ENCODE results near the gene BOK. TPM values are rescaled to one million over a fixed set of nuclear protein-coding genes. Genes with fewer than 3 reads are reported as not detected.

The BOK gene
- total RNA-seq, 1 experiment from 2014 or later, result 18.6 TPM

- ChIA-PET CTCF (no interaction called here), POLR2A (no interaction called here)
- no peak overlapping the region for H3K4me3 ChIP-seq (ENCODE audit: low read depth, low read length)
- no peaks in the 10 kb centered on the region for H3K27me3 Mint-ChIP-seq (ENCODE audit: insufficient read depth, unreplicated experiment)
- peaks cover 31% of the 10 kb centered on the region for H3K36me3 Mint-ChIP-seq (ENCODE audit: insufficient read depth, unreplicated experiment)
- no peak for DNase-seq
- H3K36me3 ChIP-seq (ENCODE audit: control insufficient read depth, insufficient read depth, low read length), result no peaks in the 10 kb centered on the region
- intact Hi-C loops (cut with micrococcal nuclease; ENCODE audit: unreplicated experiment), result no loop called here
- no peaks in the 10 kb centered on the region for H3K9me3 Mint-ChIP-seq (ENCODE audit: unreplicated experiment)
- H3K27ac Mint-ChIP-seq (ENCODE audit: unreplicated experiment), result no peak overlapping the region
- no peaks in the 10 kb centered on the region for H3K27me3 ChIP-seq (replicated peaks; ENCODE audit: control insufficient read depth, insufficient read depth, low read length)
- no peak overlapping the region for H3K4me3 Mint-ChIP-seq (ENCODE audit: unreplicated experiment)
- no peaks in the 10 kb centered on the region for H3K9me3 ChIP-seq
- no peaks in the 10 kb centered on the region for H3K4me1 ChIP-seq
- no peak for TF ChIP-seq CTCF (IDR thresholded peaks at IDR 0.05; ENCODE audit: insufficient read depth in 1 of 2, low read depth in 1 of 2, low read length in 1 of 2, severe bottlenecking in 1 of 2, unreplicated experiment in 1 of 2)
- BruUV-seq (replicated peaks), result no TSS peak
- no peaks in the 10 kb centered on the region for H3K4me1 Mint-ChIP-seq (ENCODE audit: low read depth, unreplicated experiment)
Observed at GRCh38 chr2:241618296-241618805, 59.8 kb downstream of the BOK start.

GRCh38 chr2:241618829-241619228 is 60.3 kb downstream of the BOK start:
- BruUV-seq (replicated peaks), result no TSS peak
- no peak for TF ChIP-seq CTCF (IDR thresholded peaks at IDR 0.05; ENCODE audit: insufficient read depth in 1 of 2, low read depth in 1 of 2, low read length in 1 of 2, severe bottlenecking in 1 of 2, unreplicated experiment in 1 of 2)
- H3K27me3 ChIP-seq (replicated peaks; ENCODE audit: control insufficient read depth, insufficient read depth, low read length), result no peaks in the 10 kb centered on the region
- Mint-ChIP-seq H3K4me3 (ENCODE audit: unreplicated experiment) (no peak overlapping the region), H3K4me1 (ENCODE audit: low read depth, unreplicated experiment) (no peaks in the 10 kb centered on the region), H3K9me3 (ENCODE audit: unreplicated experiment) (no peaks in the 10 kb centered on the region), H3K36me3 (ENCODE audit: insufficient read depth, unreplicated experiment) (peaks cover 33% of the 10 kb centered on the region), H3K27ac (ENCODE audit: unreplicated experiment) (no peak overlapping the region), H3K27me3 (ENCODE audit: insufficient read depth, unreplicated experiment) (no peaks in the 10 kb centered on the region)
- no peak overlapping the region for H3K4me3 ChIP-seq (ENCODE audit: low read depth, low read length)
- H3K4me1 ChIP-seq, result no peaks in the 10 kb centered on the region
- ChIA-PET CTCF (no interaction called here), POLR2A (no interaction called here)
- no peaks in the 10 kb centered on the region for H3K9me3 ChIP-seq
- no peaks in the 10 kb centered on the region for H3K36me3 ChIP-seq (ENCODE audit: control insufficient read depth, insufficient read depth, low read length)
- intact Hi-C loops (cut with micrococcal nuclease; ENCODE audit: unreplicated experiment), result no loop called here
- no peak for DNase-seq

GRCh38 chr2:241619597-241620418 is 61.3 kb downstream of the BOK start:
- no peaks in the 10 kb centered on the region for H3K36me3 ChIP-seq (ENCODE audit: control insufficient read depth, insufficient read depth, low read length)
- BruUV-seq (replicated peaks), result no TSS peak

More at GRCh38 chr2:241619597-241620418, 61.3 kb downstream of the BOK start:
- Histone ChIP-seq H3K4me1 (no peaks in the 10 kb centered on the region), H3K27me3 (replicated peaks; ENCODE audit: control insufficient read depth, insufficient read depth, low read length) (no peaks in the 10 kb centered on the region), H3K9me3 (no peaks in the 10 kb centered on the region), H3K4me3 (ENCODE audit: low read depth, low read length) (no peak overlapping the region)
- no peaks in the 10 kb centered on the region for H3K27me3 Mint-ChIP-seq (ENCODE audit: insufficient read depth, unreplicated experiment)
- CTCF ChIA-PET, result no interaction called here
- no peak for DNase-seq
- peaks cover 33% of the 10 kb centered on the region for H3K36me3 Mint-ChIP-seq (ENCODE audit: insufficient read depth, unreplicated experiment)
- no peak overlapping the region for H3K27ac Mint-ChIP-seq (ENCODE audit: unreplicated experiment)
- intact Hi-C loops (cut with micrococcal nuclease; ENCODE audit: unreplicated experiment), result no loop called here
- TF ChIP-seq CTCF (IDR thresholded peaks at IDR 0.05; ENCODE audit: insufficient read depth in 1 of 2, low read depth in 1 of 2, low read length in 1 of 2, severe bottlenecking in 1 of 2, unreplicated experiment in 1 of 2), result no peak
- POLR2A ChIA-PET, result no interaction called here
- no peak overlapping the region for H3K4me3 Mint-ChIP-seq (ENCODE audit: unreplicated experiment)
- H3K4me1 Mint-ChIP-seq (ENCODE audit: low read depth, unreplicated experiment), result no peaks in the 10 kb centered on the region
- H3K9me3 Mint-ChIP-seq (ENCODE audit: unreplicated experiment), result no peaks in the 10 kb centered on the region
